Measurements from ENCODE around the gene ZNF592. TPM values are rescaled to one million over a fixed set of nuclear protein-coding genes. Genes with fewer than 3 reads are reported as not detected.

Gene ZNF592
- polyA plus RNA-seq, 1 donor from 2014 or later: 3.9 TPM

DNA sequence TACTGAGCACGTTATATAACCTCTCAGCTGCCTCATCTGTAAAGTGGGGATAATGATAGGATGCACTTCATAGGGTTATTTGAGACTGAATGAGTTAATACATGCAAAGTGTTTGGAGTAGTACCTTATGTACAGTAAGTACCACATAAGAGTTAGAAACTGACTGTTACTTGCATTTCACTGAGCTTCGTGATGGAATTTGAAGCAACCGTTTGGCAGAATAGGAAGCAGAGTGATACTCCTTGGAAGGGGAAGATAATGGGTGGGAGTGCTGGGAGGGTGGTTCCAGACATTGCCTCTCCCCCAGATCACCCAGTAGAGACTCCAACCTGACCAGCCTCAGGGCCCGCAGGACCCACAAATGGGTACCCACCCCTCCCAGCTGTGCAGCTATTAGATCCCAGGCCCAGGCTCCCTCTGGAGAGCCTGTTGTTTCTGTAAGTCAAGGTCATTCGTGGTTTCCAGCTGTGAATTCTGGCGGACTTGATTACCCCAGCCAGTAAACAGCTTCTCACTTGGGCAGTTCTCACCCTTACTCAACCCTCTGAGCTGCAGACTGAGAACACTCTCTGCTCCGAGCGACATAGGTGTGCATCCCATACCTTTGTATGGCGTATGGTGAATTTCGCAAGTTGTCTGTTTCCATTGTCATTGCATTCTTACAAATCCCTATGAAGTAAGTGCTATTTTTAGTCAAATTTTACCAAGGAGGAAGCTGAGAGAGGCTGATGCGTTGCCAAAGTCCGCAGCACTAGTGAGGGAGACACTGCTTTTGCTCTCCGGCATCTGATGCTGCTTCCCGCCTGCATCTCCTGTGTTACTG is 79.9 kb downstream of the ZNF592 start:
- Histone ChIP-seq H3K9me3 (ENCODE audit: low read length) (no peaks in the 10 kb centered on the region), H3K27ac (ENCODE audit: low read length) (no peak overlapping the region), H3K4me2 (ENCODE audit: low read length) (no peak overlapping the region), H3K79me2 (replicated peaks; ENCODE audit: insufficient read depth, low read length) (no peaks in the 10 kb centered on the region), H3K36me3 (ENCODE audit: insufficient read depth, low read length) (no peaks in the 10 kb centered on the region), H3K4me3 (ENCODE audit: low read length) (no peak overlapping the region), H3F3A (ENCODE audit: insufficient read depth, low read length, poor library complexity, severe bottlenecking) (no peaks in the 10 kb centered on the region), H2AFZ (ENCODE audit: low read depth, low read length) (no peak overlapping the region), H3K9ac (ENCODE audit: low read length) (no peak overlapping the region), H3K9me2 (ENCODE audit: insufficient read depth, low read length) (no peaks in the 10 kb centered on the region), H4K20me1 (ENCODE audit: insufficient read depth) (no peaks in the 10 kb centered on the region), H3K27me3 (ENCODE audit: insufficient read depth, low read depth, low read length) (no peaks in the 10 kb centered on the region)
- TF ChIP-seq RAD21 (conservative IDR thresholded peaks at IDR 0.05): no peak
- no peak for TF ChIP-seq EZH2 (IDR thresholded peaks at IDR 0.05; ENCODE audit: borderline replicate concordance, insufficient read depth, low read length, poor library complexity, severe bottlenecking)
- TF ChIP-seq EP300 (conservative IDR thresholded peaks at IDR 0.05; ENCODE audit: poor library complexity, severe bottlenecking): no peak
- no peak for TF ChIP-seq CTCF (IDR thresholded peaks at IDR 0.05; ENCODE audit: poor library complexity, severe bottlenecking)
- TF ChIP-seq SMC3 (conservative IDR thresholded peaks at IDR 0.05; ENCODE audit: poor library complexity): no peak
- no peak for TF ChIP-seq TAF1 (IDR thresholded peaks at IDR 0.05; ENCODE audit: low read depth)
- TF ChIP-seq POLR2AphosphoS5 (IDR thresholded peaks at IDR 0.05): no peak
- TF ChIP-seq REST (IDR thresholded peaks at IDR 0.05; ENCODE audit: borderline replicate concordance): no peak
- no peak for TF ChIP-seq MXI1 (conservative IDR thresholded peaks at IDR 0.05; ENCODE audit: poor library complexity, severe bottlenecking)

DNA sequence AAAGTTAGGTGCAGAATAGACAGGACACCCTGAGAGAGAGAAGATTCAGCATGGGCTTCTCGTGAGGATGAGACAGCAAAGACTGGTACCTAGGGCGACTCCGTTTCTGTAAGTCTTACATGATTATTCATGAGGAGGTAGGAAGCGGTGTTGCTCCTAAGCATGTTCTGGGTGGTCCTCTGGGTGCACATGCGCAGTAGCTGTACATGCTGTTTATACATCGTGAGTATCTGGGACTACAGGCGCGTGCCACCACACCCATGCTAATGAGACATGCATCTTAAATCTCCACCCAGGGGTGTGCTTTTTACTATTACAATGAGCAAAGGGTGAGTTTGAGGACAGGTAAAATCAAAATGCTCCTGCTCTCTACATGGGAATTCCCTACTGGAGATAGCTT is 81.0 kb downstream of the ZNF592 start:
- H3K9me3 ChIP-seq (ENCODE audit: low read length): no peaks in the 10 kb centered on the region
- H3K9ac ChIP-seq (ENCODE audit: low read length): no peak overlapping the region
- H3K36me3 ChIP-seq (ENCODE audit: insufficient read depth, low read length): no peaks in the 10 kb centered on the region
- no peaks in the 10 kb centered on the region for H3K27me3 ChIP-seq (ENCODE audit: insufficient read depth, low read depth, low read length)
- no peaks in the 10 kb centered on the region for H4K20me1 ChIP-seq (ENCODE audit: insufficient read depth)
- no peak overlapping the region for H3K4me2 ChIP-seq (ENCODE audit: low read length)
- H2AFZ ChIP-seq (ENCODE audit: low read depth, low read length): no peak overlapping the region
- H3K79me2 ChIP-seq (replicated peaks; ENCODE audit: insufficient read depth, low read length): no peaks in the 10 kb centered on the region
- no peak overlapping the region for H3K4me3 ChIP-seq (ENCODE audit: low read length)
- H3K9me2 ChIP-seq (ENCODE audit: insufficient read depth, low read length): no peaks in the 10 kb centered on the region
- no peaks in the 10 kb centered on the region for H3F3A ChIP-seq (ENCODE audit: insufficient read depth, low read length, poor library complexity, severe bottlenecking)
- TF ChIP-seq CTCF (IDR thresholded peaks at IDR 0.05; ENCODE audit: poor library complexity, severe bottlenecking): no peak
- no peak for TF ChIP-seq EP300 (conservative IDR thresholded peaks at IDR 0.05; ENCODE audit: poor library complexity, severe bottlenecking)
- TF ChIP-seq MXI1 (conservative IDR thresholded peaks at IDR 0.05; ENCODE audit: poor library complexity, severe bottlenecking): no peak
- no peak for TF ChIP-seq EZH2 (IDR thresholded peaks at IDR 0.05; ENCODE audit: borderline replicate concordance, insufficient read depth, low read length, poor library complexity, severe bottlenecking)
- no peak for TF ChIP-seq SMC3 (conservative IDR thresholded peaks at IDR 0.05; ENCODE audit: poor library complexity)
- no peak for TF ChIP-seq TAF1 (IDR thresholded peaks at IDR 0.05; ENCODE audit: low read depth)
- TF ChIP-seq REST (IDR thresholded peaks at IDR 0.05; ENCODE audit: borderline replicate concordance): no peak
- no peak for TF ChIP-seq RAD21 (conservative IDR thresholded peaks at IDR 0.05)
- no peak for TF ChIP-seq POLR2AphosphoS5 (IDR thresholded peaks at IDR 0.05)
- no peak overlapping the region for H3K27ac ChIP-seq (ENCODE audit: low read length)
